IMR-90 (cell line): ENCODE data around the gene PRKCH. TPM values are rescaled to one million over a fixed set of nuclear protein-coding genes. Genes with fewer than 3 reads are reported as not detected.

Experiments
- ATAC-seq: fragments of 200-7000 bp; cut with Tn5 transposase; 2 replicates; pipeline ENCODE4 v1.9.1; 2020; ENCODE audit warnings: low read depth, mild to moderate bottlenecking, moderate library complexity
- BruUV-seq: library from RNA; stranded (reverse); fragments of 400-500 nt; replicated peaks from 2 replicates; lab custom pipeline; 2021; lab: Mats Ljungman, UMichigan
- CTCF ChIA-PET: fragments of 300-600 bp; formaldehyde crosslinking; extraction: SDS; loops from one replicate; lab custom pipeline; 2021; ENCODE audit warnings: antibody characterized with exemption; lab: Yijun Ruan, JAX
- POLR2A ChIA-PET: fragments of 300-600 bp; sonication (Branson Sonifier 250); formaldehyde crosslinking; loops from one replicate; lab custom pipeline; 2022; ENCODE audit warnings: antibody characterized with exemption; ENCODE audit not compliant: unreplicated experiment; lab: Charles Lee
- DNase-seq: peaks from one replicate; pipeline ENCODE4 v3.0.0; 2013
- H2AFZ ChIP-seq: replicated peaks from 2 replicates; pipeline ENCODE3; 2013; ENCODE audit warnings: low read length, mild to moderate bottlenecking; ENCODE audit not compliant: poor library complexity
- H2AK5ac ChIP-seq: 2 replicates; pipeline ENCODE4 v1.6.1; 2013; ENCODE audit warnings: low read depth, low read length, inconsistent platforms
- H2AK9ac ChIP-seq: replicated peaks from 2 replicates; pipeline ENCODE3; 2013; ENCODE audit warnings: mild to moderate bottlenecking, low read depth, low read length, moderate library complexity; ENCODE audit not compliant: poor library complexity
- H2BK120ac ChIP-seq: 2 replicates; pipeline ENCODE4 v1.6.1; 2013; ENCODE audit warnings: low read depth, low read length, inconsistent platforms
- H2BK15ac ChIP-seq: 3 replicates; pipeline ENCODE4 v1.6.1; 2013; ENCODE audit warnings: low read depth, low read length, inconsistent platforms
- H2BK20ac ChIP-seq: 2 replicates; pipeline ENCODE4 v1.6.1; 2013; ENCODE audit warnings: low read depth, mild to moderate bottlenecking, inconsistent platforms, low read length, moderate library complexity
- H2BK5ac ChIP-seq: 2 replicates; pipeline ENCODE4 v1.6.1; 2013; ENCODE audit warnings: mild to moderate bottlenecking, low read depth, low read length, inconsistent platforms; ENCODE audit not compliant: poor library complexity, severe bottlenecking
- H3K14ac ChIP-seq: replicated peaks from 2 replicates; pipeline ENCODE4 v1.6.1; 2013; ENCODE audit warnings: low read depth, low read length, inconsistent platforms
- H3K18ac ChIP-seq: 2 replicates; pipeline ENCODE4 v1.6.1; 2013; ENCODE audit warnings: low read depth, low read length, control low read depth
- H3K23ac ChIP-seq: 2 replicates; pipeline ENCODE4 v1.6.1; 2013; ENCODE audit warnings: low read depth, low read length, inconsistent platforms
- H3K27ac ChIP-seq: 2 replicates; pipeline ENCODE4 v1.5.1; 2013; ENCODE audit warnings: mild to moderate bottlenecking, control low read depth, low read length; ENCODE audit not compliant: insufficient read depth
- H3K27me3 ChIP-seq: 2 replicates; pipeline ENCODE4 v1.6.1; 2013; ENCODE audit warnings: low read length; ENCODE audit not compliant: control insufficient read depth, insufficient read depth
- H3K36me3 ChIP-seq: 2 replicates; pipeline ENCODE4 v1.6.1; 2013; ENCODE audit warnings: low read length, mixed read lengths; ENCODE audit not compliant: control insufficient read depth, insufficient read depth
- H3K4ac ChIP-seq: 2 replicates; pipeline ENCODE4 v1.6.1; 2013; ENCODE audit warnings: low read depth, low read length, inconsistent platforms
- H3K4me1 ChIP-seq: 2 replicates; pipeline ENCODE4 v1.6.1; 2013; ENCODE audit warnings: low read length, mixed read lengths; ENCODE audit not compliant: control insufficient read depth, insufficient read depth
- H3K4me2 ChIP-seq: 2 replicates; pipeline ENCODE4 v1.6.1; 2013; ENCODE audit warnings: low read depth, mild to moderate bottlenecking, control low read depth, low read length, moderate library complexity
- H3K4me3 ChIP-seq: 2 replicates; pipeline ENCODE4 v1.5.1; 2013; ENCODE audit warnings: low read depth, mild to moderate bottlenecking, control low read depth, low read length, moderate library complexity; ENCODE audit not compliant: insufficient read depth
- H3K56ac ChIP-seq: 2 replicates; pipeline ENCODE4 v1.6.1; 2013; ENCODE audit warnings: low read length, inconsistent platforms; ENCODE audit not compliant: insufficient read depth; ENCODE audit errors: extremely low read depth
- H3K79me1 ChIP-seq, 2 experiments: 2 replicates each; pipeline ENCODE4 v1.6.1; 2013; ENCODE audit warnings: low read length in 2 of 2, inconsistent platforms in 1 of 2, low read depth in 1 of 2
- H3K9ac ChIP-seq: 2 replicates; pipeline ENCODE4 v1.6.1; 2013; ENCODE audit warnings: low read depth, low read length, control low read depth
- H3K9me1 ChIP-seq: 2 replicates; pipeline ENCODE4 v1.6.1; 2013; ENCODE audit warnings: low read length, inconsistent platforms; ENCODE audit not compliant: insufficient read depth
- H3K9me3 ChIP-seq: 2 replicates; pipeline ENCODE4 v1.6.1; 2013; ENCODE audit warnings: low read length; ENCODE audit not compliant: control insufficient read depth, insufficient read depth
- H4K20me1 ChIP-seq: 2 replicates; pipeline ENCODE4 v1.6.1; 2013; ENCODE audit warnings: low read length, inconsistent platforms; ENCODE audit not compliant: insufficient read depth
- H4K5ac ChIP-seq: 2 replicates; pipeline ENCODE4 v1.6.1; 2013; ENCODE audit warnings: mild to moderate bottlenecking, low read depth, low read length, control low read depth
- H4K8ac ChIP-seq, 2 experiments: 2 replicates each; pipeline ENCODE4 v1.6.1; 2013; ENCODE audit warnings: low read depth in 2 of 2, low read length in 2 of 2, control low read depth in 1 of 2, inconsistent platforms in 1 of 2
- H4K91ac ChIP-seq: 2 replicates; pipeline ENCODE4 v1.6.1; 2013; ENCODE audit warnings: low read depth, low read length, inconsistent platforms; ENCODE audit not compliant: insufficient read depth
- BHLHE40 ChIP-seq: fragments of 150-350 bp; IDR thresholded peaks from 2 replicates; pipeline ENCODE4 v1.6.1; 2016; ENCODE audit warnings: mild to moderate bottlenecking, low read depth, low read length
- CEBPB ChIP-seq: IDR thresholded peaks from 2 replicates; pipeline ENCODE4 v1.6.1; 2012; ENCODE audit warnings: low read depth, low read length, improper control_type of control experiment
- CHD1 ChIP-seq: IDR thresholded peaks from 2 replicates; pipeline ENCODE4 v1.6.1; 2012; ENCODE audit warnings: low read depth, low read length, improper control_type of control experiment
- CTCF ChIP-seq: conservative IDR thresholded peaks from 2 replicates; pipeline ENCODE4 v1.5.1; 2012; ENCODE audit warnings: mild to moderate bottlenecking, low read depth, low read length, improper control_type of control experiment
- ELK1 ChIP-seq: fragments of 150-350 bp; IDR thresholded peaks from 2 replicates; pipeline ENCODE4 v1.6.1; 2016; ENCODE audit warnings: low read depth, mild to moderate bottlenecking, low read length, moderate library complexity, borderline replicate concordance
- FOS ChIP-seq: fragments of 150-350 bp; IDR thresholded peaks from 2 replicates; pipeline ENCODE4 v1.6.1; 2016; ENCODE audit warnings: low read depth, low read length
- MAFK ChIP-seq: IDR thresholded peaks from 2 replicates; pipeline ENCODE4 v1.6.1; 2012; ENCODE audit warnings: low read depth, low read length, improper control_type of control experiment
- MAZ ChIP-seq: IDR thresholded peaks from 2 replicates; pipeline ENCODE4 v1.6.1; 2012; ENCODE audit warnings: low read depth, mild to moderate bottlenecking, low read length, improper control_type of control experiment, moderate library complexity, borderline replicate concordance
- MXI1 ChIP-seq: IDR thresholded peaks from 2 replicates; pipeline ENCODE4 v1.6.1; 2012; ENCODE audit warnings: low read depth, mild to moderate bottlenecking, low read length, moderate library complexity, borderline replicate concordance
- NFE2L2 ChIP-seq: fragments of 150-350 bp; IDR thresholded peaks from 2 replicates; pipeline ENCODE4 v1.6.1; 2016; ENCODE audit warnings: low read depth, mild to moderate bottlenecking, low read length
- POLR2A ChIP-seq: IDR thresholded peaks from 2 replicates; pipeline ENCODE4 v1.6.1; 2012; ENCODE audit warnings: mild to moderate bottlenecking, low read depth, low read length
- RAD21 ChIP-seq: IDR thresholded peaks from 2 replicates; pipeline ENCODE4 v1.6.1; 2012; ENCODE audit warnings: low read length, improper control_type of control experiment
- RCOR1 ChIP-seq: IDR thresholded peaks from 2 replicates; pipeline ENCODE4 v1.6.1; 2012; ENCODE audit warnings: mild to moderate bottlenecking, low read length, improper control_type of control experiment; ENCODE audit not compliant: insufficient replicate concordance
- RFX5 ChIP-seq: IDR thresholded peaks from 2 replicates; pipeline ENCODE4 v1.8.0; 2012; ENCODE audit warnings: low read depth, mild to moderate bottlenecking, low read length, moderate library complexity
- SMC3 ChIP-seq: fragments of 150-350 bp; IDR thresholded peaks from 2 replicates; pipeline ENCODE4 v1.6.1; 2016; ENCODE audit warnings: low read depth, mild to moderate bottlenecking, antibody characterized with exemption, low read length, moderate library complexity
- WGBS, 2 experiments: methylation state at CpG; one replicate each; pipeline versions ENCODE4 v1.1.5 to v1.1.7; 2013; ENCODE audit warnings: missing lambda C conversion rate in 2 of 2; ENCODE audit not compliant: insufficient read length in 1 of 2; ENCODE audit errors: extremely low coverage in 2 of 2; 5-methylcytosine and 5-hydroxymethylcytosine counted together
- dilution Hi-C: fragments of 300-500 bp; cut with HindIII; formaldehyde crosslinking; loops from one replicate; pipeline ENCODE4 v1.14.3; 2018; ENCODE audit warnings: low sequenced_read_pairs; ENCODE audit not compliant: unreplicated experiment
- in situ Hi-C: fragments of 300-500 bp; cut with MboI; formaldehyde crosslinking; loops from 3 replicates; pipeline ENCODE4 v1.14.3; 2019; ENCODE audit warnings: low sequenced_read_pairs, inconsistent platforms, mixed read lengths
- intact Hi-C: fragments of 100-400 bp; cut with micrococcal nuclease; formaldehyde crosslinking; loops from 2 replicates; pipeline ENCODE4 v1.10.0; 2022
- polyA plus RNA-seq, 3 experiments: library from polyadenylated mRNA; depleted of rRNA; stranded (reverse); fragments of >200 nt; gene quantifications; 2 replicates each; pipeline ENCODE4 v1.2.3, GENCODE V29; 2012; ENCODE audit warnings: low replicate concordance in 1 of 3
- total RNA-seq: library from RNA; depleted of rRNA; stranded (reverse); fragments of >200 nt; gene quantifications from 2 replicates; pipeline ENCODE4 v1.2.3, GENCODE V29; 2012

The PRKCH gene
- total and polyA plus RNA-seq, 2 of the 4 experiments (the other 2 are of a cell fraction): 1.6 to 2.3 TPM

- in situ Hi-C loops: loop anchor here (5.0 to 25.0 kb wide), 2 partner anchors 92 to 927 kb away; partner anchors contain the start of gene SIX1
- Histone ChIP-seq H3K4me3 (no peak overlapping the region), H3K56ac (peak overlapping the region; percentile 96), H2AK5ac (peak overlapping the region; percentile 98), H4K5ac (peak overlapping the region; percentile 74), H2BK15ac (peak overlapping the region; percentile 86), H3K9ac (peak overlapping the region; percentile 74), H3K23ac (peak overlapping the region; percentile 98), H4K91ac (peak overlapping the region; percentile 98), H3K27ac (peak overlapping the region; percentile 94), H3K4me2 (peak overlapping the region; percentile 1; the same call in 1 of the 2 replicates), H2BK120ac (peak overlapping the region; percentile 100), H3K36me3 (no peaks in the 10 kb centered on the region), H3K14ac (peak overlapping the region; percentile 89), H4K8ac (peak overlapping the region; percentile 96 to 97), H3K4me1 (peaks cover 71% of the 10 kb centered on the region), H2BK20ac (peak overlapping the region; percentile 91), H3K27me3 (no peaks in the 10 kb centered on the region), H2AFZ (peak overlapping the region; percentile 79), H3K9me3 (no peaks in the 10 kb centered on the region), H3K79me1 (peaks cover 16 to 58% of the 10 kb centered on the region in 2 experiments; a peak in 3 of 4 replicates), H3K9me1 (peaks cover 47% of the 10 kb centered on the region), H4K20me1 (no peaks in the 10 kb centered on the region), H3K4ac (peak overlapping the region; percentile 96), H2AK9ac (peak overlapping the region; percentile 87), H2BK5ac (peak overlapping the region; percentile 91), H3K18ac (peak overlapping the region; percentile 84)
- POLR2A ChIA-PET: interaction anchor here (0.6 kb wide), 1 partner anchor 94 kb away, joined by 3 read pairs; no protein-coding TSS in a partner anchor
- intact Hi-C loops: loop anchor here (5.0 kb wide), 1 partner anchor 188 kb away; no protein-coding TSS in a partner anchor
- CTCF ChIA-PET: no interaction called here
- BruUV-seq: no TSS peak
- DNase-seq (peak; percentile 97), ATAC-seq (peak; percentile 42)
- dilution Hi-C loops: no loop called here
- 0% methylated on average over 2 of the region's 6 CpGs; no CpG with 5 or more reads in 1 of the 2 experiments for whole genome bisulfite sequencing, 2 experiments
- no peak for TF ChIP-seq CEBPB
- TF ChIP-seq RFX5: no peak
- TF ChIP-seq MAZ: peak; percentile 95
- TF ChIP-seq POLR2A: no peak
- peak; percentile 20 for TF ChIP-seq RCOR1
- peak; percentile 60 for TF ChIP-seq NFE2L2
- no peak for TF ChIP-seq ELK1
- TF ChIP-seq CHD1: no peak
- peak; percentile 33; the same call in 1 of the 2 replicates for TF ChIP-seq SMC3
- TF ChIP-seq CTCF: peak; percentile 16; the same call in 1 of the 2 replicates
- peak; percentile 52; the same call in 1 of the 2 replicates for TF ChIP-seq BHLHE40
- peak; percentile 43 for TF ChIP-seq MAFK
- peak; percentile 47 for TF ChIP-seq RAD21
- TF ChIP-seq FOS: peak; percentile 78
- no peak for TF ChIP-seq MXI1
Measured at GRCh38 chr14:61564618-61565091, 243.3 kb downstream of the PRKCH start.
